Bladder microvascular endothelial cell (primary cell): ENCODE data around the gene OR56A3. TPM values are rescaled to one million over a fixed set of nuclear protein-coding genes. Genes with fewer than 3 reads are reported as not detected.

Experiments
- total RNA-seq: library from RNA; depleted of rRNA; stranded (reverse); fragments of >200 nt; gene quantifications from 2 replicates; pipeline ENCODE4 v1.2.3, GENCODE V29; 2014

Gene OR56A3, protein sequence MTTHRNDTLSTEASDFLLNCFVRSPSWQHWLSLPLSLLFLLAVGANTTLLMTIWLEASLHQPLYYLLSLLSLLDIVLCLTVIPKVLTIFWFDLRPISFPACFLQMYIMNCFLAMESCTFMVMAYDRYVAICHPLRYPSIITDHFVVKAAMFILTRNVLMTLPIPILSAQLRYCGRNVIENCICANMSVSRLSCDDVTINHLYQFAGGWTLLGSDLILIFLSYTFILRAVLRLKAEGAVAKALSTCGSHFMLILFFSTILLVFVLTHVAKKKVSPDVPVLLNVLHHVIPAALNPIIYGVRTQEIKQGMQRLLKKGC
- not detected in 2 replicates for total RNA-seq

DNA sequence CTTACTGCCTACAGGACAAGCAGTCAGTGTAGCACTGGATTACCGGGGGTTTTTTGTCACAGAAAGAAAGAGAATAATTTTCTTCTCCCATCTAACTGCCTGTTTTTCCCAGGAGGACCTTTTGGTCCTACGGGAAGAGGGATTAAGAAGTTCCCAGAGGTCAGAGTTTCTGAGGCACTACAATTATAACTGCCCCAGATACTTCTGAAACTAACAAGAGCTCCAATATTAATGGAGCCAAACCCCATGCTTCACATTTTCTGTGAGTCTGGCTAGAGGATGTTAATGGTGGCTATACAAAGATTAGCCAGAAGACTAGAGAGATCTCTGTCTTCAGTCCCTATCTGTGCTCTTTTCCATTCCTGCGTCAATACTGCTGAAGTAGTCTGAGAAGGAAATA is at the start of gene OR56A3:
Gene OR56A3 (plus strand): TSS at position 301 of the 400 bp plus-strand sequence. CDS start 5,096 bp downstream, outside the sequence.

GRCh38 chr11:5892908-5893307 is 49.1 kb upstream of the OR56A3 start, which contains the start of gene OR52E5:
TSS of gene OR52E5 (plus strand) at chr11:5893208. CDS start at chr11:5900777, 7,569 bp downstream.

GRCh38 chr11:5968394-5968793 is 26.3 kb downstream of the OR56A3 start, which contains the start of gene OR56A5:
TSS of gene OR56A5 (minus strand) at chr11:5968494. CDS start at chr11:5968494, 0 bp downstream.

DNA sequence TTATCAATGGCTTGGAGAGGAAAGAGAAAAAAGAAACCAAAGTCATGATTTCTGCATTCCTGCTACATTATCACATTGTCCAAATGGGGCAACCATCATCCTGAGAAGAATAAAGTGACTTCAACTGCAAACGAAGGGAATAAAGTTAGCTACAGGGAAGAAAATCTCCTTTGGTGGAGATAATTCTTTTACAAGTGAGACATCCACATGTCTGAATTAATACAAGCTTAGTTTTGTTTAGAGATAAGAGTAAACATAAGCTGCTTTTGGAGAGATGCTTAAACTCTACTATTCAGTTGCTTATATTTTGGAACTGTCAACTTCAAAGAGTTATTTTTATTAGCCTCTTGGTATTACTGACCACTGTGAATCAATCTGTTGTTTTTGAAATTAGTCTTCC is 44.8 kb downstream of the OR56A3 start, which contains the start of gene OR52L1:
Gene OR52L1 (minus strand): TSS at position 101 of the 400 bp plus-strand sequence. CDS start 55 bp downstream, at position 46.

Other genes with a start within 250 kb of the OR56A3 start
- gene OR56B1, start 205.8 kb upstream of the OR56A3 start, total RNA-seq = not detected in 2 replicates
- gene OR52N4, start 188.0 kb upstream of the OR56A3 start, total RNA-seq = not detected in 2 replicates
- gene OR52N5, start 158.9 kb upstream of the OR56A3 start, total RNA-seq = not detected in 2 replicates
- not detected in 2 replicates for gene OR52N1, start 151.0 kb upstream of the OR56A3 start, total RNA-seq
- gene OR52N2, start 133.3 kb upstream of the OR56A3 start, total RNA-seq = not detected in 2 replicates
- not detected in 2 replicates for gene OR52E6, start 100.4 kb upstream of the OR56A3 start, total RNA-seq
- gene OR52E8, start 84.6 kb upstream of the OR56A3 start, total RNA-seq = not detected in 2 replicates
- gene OR52E4, start 61.6 kb upstream of the OR56A3 start, total RNA-seq = not detected in 2 replicates
- gene OR52E5, start 49.0 kb upstream of the OR56A3 start, total RNA-seq = not detected in 2 replicates
- gene OR56A5, start 26.2 kb downstream of the OR56A3 start, total RNA-seq = not detected in 2 replicates
- not detected in 2 replicates for gene OR52L1, start 44.7 kb downstream of the OR56A3 start, total RNA-seq
- not detected in 2 replicates for gene OR56A4, start 64.7 kb downstream of the OR56A3 start, total RNA-seq
- not detected in 2 replicates for gene OR56A1, start 88.5 kb downstream of the OR56A3 start, total RNA-seq
- not detected in 2 replicates for gene OR56B4, start 165.4 kb downstream of the OR56A3 start, total RNA-seq
- gene OR52B2, start 228.1 kb downstream of the OR56A3 start, total RNA-seq = under 0.01 TPM in 1 of 2 replicates, not detected in the other